DLD1 (cell line): ENCODE measurements around the gene KIRREL3.

Experiments
- in situ Hi-C: cut with HindIII; loops from 2 replicates; pipeline ENCODE4 v1.10.0; 2017; ENCODE audit warnings: low sequenced_read_pairs

Gene KIRREL3

DNA sequence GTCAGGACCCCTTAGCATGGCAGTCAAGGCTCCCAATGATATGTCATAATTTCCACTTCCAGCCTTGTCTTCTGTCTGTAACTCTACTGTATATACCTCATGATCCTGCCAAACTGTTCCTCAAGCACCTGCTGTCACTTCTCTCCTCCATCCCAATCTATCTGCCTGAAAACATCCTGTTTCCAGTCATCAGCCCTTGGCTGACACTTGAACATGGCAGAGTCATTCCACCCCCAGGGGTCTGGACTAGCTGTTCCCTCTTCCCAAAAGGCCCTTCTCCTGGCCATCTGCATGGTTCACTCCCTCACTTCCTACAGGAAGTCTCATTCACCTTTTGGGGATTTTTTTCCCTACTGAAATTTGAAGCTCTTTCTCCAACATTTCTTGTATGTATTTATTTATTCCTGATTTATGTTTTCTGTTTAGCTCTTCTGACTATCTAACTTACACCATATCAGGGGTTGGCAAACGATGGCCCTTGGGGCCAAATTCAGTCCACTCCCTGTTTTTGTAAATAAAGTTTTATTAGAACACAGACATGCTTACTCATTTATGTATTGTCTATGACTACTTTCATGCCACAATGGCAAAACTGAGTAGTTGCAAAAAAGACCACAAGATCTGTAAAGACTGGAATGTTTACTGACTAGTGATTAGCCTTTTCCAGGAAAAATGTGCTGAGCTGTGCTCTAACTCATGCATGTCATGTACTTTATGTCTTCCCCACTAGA lies 278.4 kb downstream of the KIRREL3 start:
- in situ Hi-C loops, result no loop called here

DNA sequence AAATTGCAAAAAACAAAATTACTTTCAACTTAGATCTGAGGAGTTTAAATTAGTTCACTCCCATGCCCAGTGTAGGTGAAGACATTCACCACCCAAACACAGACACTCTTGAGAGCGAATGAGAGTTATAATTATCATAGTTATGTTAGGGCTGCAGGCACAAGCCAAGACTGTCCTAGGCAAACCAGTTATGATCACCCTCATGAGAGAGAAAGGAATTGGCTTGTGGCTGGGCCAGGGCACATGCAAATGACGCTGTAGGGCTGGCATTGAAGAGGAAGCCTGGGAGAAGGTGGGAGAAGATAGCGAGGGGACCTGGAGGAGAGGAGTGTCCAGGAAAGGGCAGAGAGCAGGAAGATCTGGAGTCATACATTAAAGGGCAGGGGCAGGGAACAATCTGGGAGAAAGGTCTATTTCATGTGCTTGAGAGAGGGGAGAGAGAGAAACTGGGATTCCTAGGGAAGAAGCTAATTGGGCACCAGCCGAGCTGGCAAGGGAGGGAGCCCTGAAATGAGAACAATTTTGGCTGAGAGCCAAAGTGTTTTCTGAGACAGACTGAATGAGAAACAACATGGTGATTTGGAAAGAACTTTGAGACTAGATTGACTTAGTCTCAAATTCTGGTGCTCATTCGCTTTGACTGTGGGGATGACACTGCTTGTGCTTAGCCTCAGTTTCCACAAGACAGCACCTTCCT lies 279.9 kb downstream of the KIRREL3 start:
- in situ Hi-C loops, result no loop called here

DNA sequence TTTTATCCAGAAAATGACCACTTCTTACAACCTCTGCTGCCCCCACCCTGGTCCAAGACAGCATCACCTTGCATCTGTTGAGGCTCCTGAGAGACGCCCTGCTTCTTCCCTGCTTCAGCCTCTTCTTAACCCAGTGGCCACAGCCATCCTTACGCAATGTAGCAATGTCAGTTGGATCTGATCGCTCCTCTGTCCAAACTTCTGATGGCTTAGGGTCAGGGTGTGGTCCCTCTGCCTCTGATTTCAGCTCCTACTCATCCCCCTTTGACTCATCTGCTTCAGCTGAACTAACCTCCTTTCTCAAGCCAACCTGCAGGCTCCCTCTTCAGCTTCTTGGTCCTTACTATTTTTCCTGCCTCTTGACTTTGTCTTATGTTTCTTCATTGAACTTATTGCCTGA lies 280.8 kb downstream of the KIRREL3 start:
- in situ Hi-C loops, result no loop called here

DNA sequence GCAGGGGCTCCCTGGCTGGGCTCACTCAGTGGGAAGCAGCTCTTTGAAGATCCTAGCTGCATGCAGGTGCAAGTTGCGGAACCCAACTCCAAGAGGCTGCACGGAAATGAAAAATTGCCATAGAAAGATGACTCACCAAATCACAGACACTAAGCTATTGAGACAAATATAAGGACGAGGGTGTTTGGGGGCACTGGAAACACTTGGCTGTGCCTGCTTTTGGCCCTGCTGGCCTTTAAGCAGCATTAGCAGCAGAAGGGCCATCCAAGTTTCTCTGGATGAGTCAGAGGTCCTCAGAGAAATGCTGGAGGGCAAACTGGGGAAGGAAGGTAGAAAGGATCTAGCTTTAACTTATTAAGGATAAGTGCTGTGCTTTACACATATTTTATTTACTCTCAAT lies 282.3 kb downstream of the KIRREL3 start:
- in situ Hi-C loops, result no loop called here

DNA sequence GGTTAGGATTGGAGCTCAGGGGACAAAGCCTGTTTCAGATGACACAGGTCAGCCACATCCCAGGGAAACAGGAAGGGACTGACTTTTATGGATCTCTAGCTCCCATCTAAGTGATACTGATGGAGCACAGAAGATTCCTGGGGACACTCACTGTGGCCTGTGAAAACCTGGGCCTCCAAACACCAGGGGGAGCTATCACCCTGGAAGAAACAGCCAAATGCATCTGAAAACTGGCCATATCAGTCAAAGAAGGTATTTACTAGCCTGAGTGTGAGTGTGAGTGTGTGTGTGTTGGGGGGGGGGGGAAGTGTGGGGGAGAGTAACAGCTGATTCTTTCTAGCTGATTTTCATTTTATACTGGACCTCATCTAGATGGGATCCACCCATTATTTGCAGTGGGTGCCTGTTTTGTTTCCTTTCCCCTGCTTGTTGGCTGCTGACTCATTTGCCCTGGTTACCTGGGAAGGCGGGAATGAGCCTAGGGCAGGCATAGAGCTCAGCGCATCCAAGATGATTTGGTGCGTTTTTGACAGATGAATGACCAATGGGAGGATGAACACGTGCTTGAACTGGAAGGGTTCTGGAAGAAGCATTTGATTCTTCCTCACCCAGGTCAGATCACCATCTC lies 284.0 kb downstream of the KIRREL3 start:
- in situ Hi-C loops, result no loop called here

DNA sequence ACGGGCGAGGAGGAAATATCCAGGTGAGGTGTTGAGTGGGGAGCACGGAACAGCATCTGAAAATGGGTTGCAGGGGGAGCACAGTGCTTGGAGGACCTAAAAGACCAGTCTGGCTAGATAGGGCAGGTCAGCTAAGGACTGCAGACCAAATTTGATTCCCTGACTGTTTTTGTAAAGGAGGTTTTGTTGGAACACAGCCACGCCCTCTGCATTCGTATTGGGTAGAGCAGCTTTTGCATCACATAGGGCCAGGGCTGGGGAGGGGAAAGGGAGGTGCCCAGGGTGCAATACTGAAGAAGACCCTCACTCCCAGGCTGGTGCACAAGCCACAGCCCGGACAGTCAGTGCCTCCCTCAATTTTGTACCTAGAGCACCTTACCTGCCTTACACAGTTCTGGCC lies 286.8 kb downstream of the KIRREL3 start:
- in situ Hi-C loops, result no loop called here

DNA sequence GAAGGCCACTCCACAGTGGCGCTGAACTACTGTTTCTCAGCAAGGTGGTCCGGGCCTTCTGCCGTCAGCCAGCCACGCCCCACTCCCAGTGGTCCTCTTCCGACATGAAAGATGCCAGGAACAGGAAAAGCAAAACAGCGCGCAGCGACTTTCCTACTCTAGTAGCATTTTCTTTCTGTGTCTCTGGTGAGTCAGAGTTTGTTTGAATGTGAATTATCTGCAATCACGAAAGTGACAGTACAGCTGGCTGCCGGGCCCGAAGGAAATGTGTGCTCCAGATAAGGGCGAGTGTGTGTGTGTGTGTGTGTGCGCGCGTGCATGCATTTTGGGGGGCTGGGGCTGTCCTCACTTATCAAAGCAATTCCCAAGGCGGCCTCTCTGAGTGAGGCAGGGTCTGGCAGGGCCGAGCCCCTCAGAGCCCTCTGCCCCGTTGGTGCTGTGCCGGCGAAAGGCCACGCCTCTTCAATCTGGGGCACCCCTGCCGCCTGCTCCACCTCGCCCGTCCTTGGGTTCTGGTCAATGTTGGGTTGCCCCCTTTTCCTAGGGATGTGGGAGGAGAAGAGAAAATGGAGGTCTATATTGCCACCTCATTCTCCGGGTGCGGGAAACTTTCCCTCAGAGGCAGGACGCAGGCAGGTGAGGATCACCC lies 288.5 kb downstream of the KIRREL3 start:
- in situ Hi-C loops, result no loop called here

DNA sequence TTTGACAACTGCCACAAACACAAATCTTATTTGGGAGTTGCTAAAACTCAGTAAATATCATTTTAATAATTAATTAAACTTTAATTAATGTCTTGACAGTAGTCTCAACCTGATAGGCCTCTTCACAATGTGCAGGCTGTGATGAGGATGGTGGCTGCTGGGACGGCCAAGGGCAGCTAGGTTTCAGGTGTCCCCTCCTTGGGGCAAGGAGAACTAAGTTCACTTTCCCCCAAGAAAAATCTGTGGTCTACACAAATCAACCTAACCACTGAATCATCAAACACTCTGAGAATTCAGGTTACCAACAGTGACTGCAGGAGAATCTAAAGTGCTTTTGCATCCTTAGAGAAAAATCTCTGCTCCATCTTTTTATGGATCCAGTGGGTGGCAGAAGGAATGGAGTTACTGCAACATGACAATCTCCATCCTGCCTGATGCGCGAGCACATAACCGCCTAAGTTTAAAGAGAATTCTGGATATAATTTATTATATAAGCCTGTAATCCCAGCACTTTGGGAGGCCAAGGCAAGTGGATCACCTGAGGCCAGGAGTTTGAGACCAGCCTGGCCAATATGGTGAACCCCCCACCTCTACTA lies 289.7 kb downstream of the KIRREL3 start:
- in situ Hi-C loops, result no loop called here

DNA sequence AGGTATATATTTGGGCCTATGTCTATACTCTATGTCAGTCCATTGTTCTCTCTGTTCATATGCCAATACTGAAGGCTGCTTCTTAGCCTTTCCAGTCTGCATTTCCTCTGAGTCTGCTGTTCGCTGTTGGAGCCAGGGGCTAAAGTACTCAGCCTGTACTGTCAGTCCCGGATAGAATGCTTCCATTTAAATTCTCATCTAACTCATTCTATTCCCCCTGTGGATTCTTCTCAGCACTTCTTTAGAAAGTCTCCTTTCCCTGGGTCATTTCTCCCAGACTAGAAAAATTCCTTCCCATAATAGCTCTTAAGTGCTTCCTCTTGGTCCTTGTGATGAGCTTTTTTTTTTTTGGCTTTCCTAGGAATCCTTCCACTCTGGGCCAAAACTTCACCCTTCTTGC lies 293.1 kb downstream of the KIRREL3 start:
- in situ Hi-C loops, result no loop called here

DNA sequence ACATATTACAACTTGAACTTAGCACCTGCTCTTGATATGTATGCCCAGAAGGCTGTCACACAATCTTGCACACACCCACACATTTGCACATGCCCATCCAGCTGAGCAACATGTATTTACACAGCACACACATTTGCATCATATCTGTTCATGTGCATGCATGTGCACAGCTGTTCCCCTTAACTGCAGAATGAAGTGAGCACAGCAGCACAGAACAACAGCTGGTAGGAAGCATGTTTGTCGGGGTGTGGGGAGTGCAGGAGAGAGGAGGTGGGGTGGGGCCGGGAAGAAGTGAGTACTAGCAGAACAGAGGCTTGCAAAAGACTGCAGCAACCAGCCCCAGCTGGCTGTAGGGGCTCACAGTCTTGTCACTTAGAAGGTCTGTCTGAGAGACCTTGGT lies 296.5 kb downstream of the KIRREL3 start:
- in situ Hi-C loops, result no loop called here

DNA sequence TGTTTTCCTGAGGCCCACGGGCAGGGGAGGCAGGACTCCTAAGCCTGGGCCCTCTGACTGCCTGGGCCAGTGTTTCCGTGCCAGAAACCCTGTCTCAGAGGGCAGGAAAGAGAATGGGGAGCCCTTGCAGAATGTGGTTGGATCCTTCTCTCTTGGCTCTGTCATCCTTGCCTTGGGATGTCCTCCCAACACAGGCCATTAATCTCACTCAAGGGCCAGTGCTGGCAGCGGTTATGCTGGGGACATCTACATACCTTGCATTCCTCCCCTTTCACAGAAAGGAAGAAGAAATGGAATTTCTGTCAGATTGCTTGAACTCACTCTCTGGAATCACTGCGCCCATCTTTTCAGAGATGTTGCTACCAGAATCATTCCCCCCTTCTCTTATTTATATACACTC lies 296.9 kb downstream of the KIRREL3 start:
- in situ Hi-C loops, result no loop called here

DNA sequence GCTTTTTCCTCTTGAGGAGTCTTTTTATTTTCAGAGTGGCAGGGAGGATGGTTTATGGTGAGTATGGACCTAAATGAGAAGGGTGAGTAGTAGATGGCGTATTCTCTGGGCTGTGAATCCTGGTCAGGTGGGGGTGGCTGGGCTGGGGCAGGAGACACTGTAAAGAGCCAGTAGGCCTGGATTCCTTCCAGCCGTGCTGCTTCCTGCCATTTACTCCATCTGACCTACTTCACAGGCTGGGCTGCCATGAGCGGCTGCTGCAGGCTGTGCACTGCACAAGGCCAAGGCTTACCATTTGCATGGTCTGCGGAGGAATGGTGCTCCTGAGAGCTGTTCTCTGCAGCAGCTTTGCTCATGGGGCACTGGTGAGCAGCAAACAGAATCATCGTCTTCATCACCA lies 297.6 kb downstream of the KIRREL3 start:
- in situ Hi-C loops, result no loop called here

DNA sequence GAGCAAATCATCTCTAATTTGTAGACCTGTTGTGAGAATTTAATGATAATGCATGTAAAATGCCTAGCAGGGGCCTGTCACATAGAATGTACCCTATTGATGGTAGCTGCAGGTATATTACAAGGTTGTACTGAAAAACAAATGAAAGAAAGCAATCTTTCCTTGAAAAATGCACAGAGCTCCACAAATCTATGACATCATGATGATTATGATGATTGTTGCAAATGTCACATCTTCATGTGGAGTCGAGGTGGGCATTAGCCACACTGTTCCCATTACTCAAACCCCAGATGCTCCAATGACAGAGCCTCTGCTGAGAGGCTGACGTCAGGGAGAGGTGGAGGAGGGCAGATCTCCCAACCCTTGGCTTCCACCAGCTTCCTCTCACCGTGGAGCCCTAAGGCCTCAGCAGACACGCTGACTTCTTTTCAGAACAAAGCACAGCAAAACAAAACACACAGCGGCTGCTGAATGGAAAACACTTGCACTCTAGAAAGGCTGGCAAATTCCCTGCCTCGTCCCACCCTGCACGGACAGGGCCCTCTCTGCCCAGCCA lies 298.3 kb downstream of the KIRREL3 start:
- in situ Hi-C loops, result no loop called here

DNA sequence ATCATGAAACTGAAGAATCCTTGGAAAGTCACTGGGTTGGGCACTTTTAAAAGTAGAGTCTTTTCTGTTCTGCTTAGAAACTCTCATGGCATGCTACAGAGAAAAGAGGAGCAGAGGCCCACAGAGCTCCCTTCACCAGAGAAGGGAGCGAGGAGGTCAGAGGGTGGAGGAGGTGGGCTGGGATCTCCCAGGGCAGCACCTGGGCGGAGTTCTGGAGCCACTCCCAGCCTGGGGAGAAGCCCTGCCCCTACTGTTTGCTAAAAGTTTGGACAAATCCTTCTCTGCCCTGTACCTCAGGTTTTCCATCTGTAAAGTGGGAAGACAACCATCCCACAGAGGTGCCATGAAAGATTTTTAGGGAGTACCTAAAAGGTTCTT lies 299.1 kb downstream of the KIRREL3 start:
- in situ Hi-C loops, result no loop called here

DNA sequence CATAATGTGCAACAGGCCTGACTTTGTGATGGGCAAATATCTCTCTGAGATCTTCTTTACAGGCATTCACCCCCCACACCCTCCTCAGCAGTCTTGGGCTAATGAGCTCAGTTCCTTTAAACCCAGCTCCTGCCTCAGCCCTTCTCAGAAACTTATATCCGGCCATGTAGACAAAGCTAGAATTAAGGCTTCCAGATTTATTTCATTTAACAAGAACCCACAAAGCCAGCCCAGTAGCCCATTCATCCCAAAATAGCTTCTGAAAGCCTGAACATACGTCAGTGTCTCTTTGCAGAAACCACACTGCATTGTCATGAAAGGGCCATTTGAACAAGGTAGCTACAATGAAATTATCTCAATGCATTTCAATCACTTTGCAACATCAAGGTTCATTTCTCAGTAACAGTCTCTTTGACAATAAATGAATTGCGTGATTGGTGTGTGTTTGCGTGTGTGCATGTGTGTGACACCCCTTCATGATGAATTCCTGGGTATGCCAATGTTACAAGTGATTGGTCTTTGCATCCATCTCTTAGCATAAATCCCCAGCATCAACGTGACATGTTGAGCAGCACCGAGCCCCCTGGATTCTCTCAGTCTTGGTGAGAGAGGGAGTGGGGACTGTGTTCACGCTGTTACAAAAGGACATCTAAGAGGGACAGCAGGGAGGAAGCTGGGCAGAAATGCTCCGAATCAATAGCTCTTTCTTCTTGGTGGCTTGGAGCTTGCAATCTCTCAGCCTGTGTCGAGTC lies 299.6 kb downstream of the KIRREL3 start:
- in situ Hi-C loops, result no loop called here

DNA sequence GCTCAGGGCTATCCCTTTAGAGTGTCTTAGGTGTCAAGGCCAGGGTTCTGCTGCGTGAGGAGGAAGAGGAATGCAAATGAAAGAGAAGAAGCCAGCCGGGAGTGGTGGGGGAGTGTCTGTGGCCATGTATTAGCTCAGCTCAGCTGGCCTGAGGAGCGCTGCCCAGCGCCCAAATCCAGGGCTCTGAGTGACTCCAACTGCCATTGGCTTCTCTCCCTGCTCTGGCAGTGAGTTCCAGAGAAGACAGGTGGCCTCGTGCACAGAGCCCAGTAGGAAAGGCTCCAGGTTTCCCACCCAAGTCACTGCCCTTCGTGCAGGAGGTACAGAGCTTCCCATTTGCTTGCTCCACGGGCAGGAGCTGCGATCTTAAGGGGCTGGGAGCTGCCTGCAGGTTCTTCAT lies 302.0 kb downstream of the KIRREL3 start:
- in situ Hi-C loops, result no loop called here

DNA sequence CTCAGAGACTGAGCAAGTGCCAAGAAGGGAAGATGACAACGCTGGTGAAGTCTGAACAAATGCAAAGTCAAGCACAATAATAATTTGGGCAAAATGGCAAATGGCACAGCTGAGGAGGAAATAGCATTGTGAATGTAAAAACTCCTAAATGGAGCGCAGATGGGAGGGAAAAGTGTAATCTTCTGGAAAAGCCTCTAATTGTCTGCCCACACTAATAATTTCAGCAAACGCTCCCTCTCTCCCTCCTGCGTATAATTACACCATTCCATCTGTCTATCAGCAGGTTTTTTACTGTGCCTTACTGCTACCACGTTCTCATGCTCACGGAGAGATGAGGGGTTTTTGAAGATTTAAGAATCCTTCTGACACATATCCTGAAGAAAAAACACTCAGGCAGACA lies 302.6 kb downstream of the KIRREL3 start:
- in situ Hi-C loops, result no loop called here

DNA sequence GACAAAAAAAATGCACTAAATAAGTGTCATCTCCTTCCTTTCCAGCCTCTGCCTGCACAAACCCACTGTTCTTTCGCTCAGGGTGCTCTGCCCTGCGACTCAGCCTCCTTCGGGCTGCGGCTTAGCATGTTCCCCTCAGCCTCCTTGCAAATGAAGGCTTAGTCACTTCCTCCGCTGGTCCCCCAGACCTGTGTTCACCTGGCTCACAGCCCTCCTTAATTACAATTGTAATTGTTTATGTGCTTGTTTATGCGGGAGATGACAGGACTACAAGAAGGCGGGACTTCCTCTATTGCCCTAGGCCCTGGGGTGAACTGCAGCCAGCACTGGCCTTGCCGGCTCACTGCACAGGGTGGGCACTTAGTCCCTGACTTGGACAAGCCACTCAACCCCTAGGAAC lies 303.6 kb downstream of the KIRREL3 start:
- in situ Hi-C loops, result no loop called here

DNA sequence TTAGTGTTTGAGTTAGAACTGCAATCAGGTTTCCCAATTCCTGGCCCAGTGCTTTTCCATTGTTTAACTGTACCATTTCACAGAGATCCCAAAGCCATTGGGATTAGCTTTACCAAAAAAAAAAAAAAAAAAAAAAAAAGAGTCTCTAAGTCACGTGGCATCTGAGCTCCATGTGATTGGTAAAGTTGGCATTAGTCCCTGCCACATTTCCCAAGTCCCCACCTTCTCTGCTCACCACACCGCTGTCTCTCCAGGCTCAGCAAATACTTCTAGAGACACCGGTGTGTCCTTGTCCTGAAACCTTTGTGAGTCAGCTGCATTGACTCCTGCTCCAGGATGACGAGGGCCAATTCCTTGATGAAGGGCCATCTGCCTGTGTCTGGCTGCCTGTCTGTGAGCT lies 305.3 kb downstream of the KIRREL3 start:
- in situ Hi-C loops, result no loop called here

DNA sequence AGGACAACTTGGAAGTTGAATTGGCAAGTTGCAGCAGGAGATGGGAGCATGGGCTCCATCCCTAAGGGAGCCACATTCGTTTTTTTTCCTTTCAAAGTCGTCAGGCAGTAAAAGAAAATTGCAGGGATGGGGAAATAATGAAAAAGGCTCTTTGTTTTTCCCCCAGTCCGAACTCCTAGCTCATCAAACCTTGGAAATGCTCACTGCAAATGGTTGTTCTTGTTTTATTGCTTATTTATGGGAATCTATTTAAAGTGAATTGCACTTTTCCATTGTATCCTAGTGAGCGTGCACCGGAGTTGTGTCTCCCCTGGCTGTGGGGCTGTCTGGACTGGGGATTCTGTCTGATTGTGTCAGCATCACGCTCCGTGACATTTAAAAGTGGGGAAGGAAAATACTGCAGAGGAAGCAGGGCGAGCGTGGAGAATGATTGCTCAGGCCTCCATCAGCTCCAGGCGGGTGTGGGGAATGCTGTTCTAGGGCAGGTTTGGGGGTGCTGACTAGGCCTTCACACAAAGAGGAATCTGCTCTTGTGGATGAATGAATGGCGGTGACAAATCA lies 306.4 kb downstream of the KIRREL3 start:
- in situ Hi-C loops, result no loop called here
